ENCODE measurements around the gene COMMD6. TPM values are rescaled to one million over a fixed set of nuclear protein-coding genes. Genes with fewer than 3 reads are reported as not detected.

Gene COMMD6
- total RNA-seq, 1 experiment from 2014 or later, result 57.5 TPM

GRCh38 chr13:75489502-75490263 is 48.0 kb downstream of the COMMD6 start:
- no peak for DNase-seq (ENCODE audit: low spot score)
- in situ Hi-C loops (cut with HindIII; ENCODE audit: low sequenced_read_pairs), result no loop called here

- DNase-seq (ENCODE audit: low spot score), result no peak
- in situ Hi-C loops (cut with HindIII; ENCODE audit: low sequenced_read_pairs), result no loop called here
Observed at GRCh38 chr13:75486146-75487062, 51.2 kb downstream of the COMMD6 start.

- no peak for DNase-seq (ENCODE audit: low spot score)
- in situ Hi-C loops (cut with HindIII; ENCODE audit: low sequenced_read_pairs), result no loop called here
Observed at GRCh38 chr13:75485286-75486062, 52.2 kb downstream of the COMMD6 start.

GRCh38 chr13:75482820-75483079 is 54.9 kb downstream of the COMMD6 start:
- in situ Hi-C loops (cut with HindIII; ENCODE audit: low sequenced_read_pairs), result no loop called here
- DNase-seq (ENCODE audit: low spot score), result no peak

- DNase-seq (ENCODE audit: low spot score), result peak; percentile 86
- in situ Hi-C loops (cut with HindIII; ENCODE audit: low sequenced_read_pairs), result no loop called here
Observed at GRCh38 chr13:75482070-75482819, 55.4 kb downstream of the COMMD6 start, which contains the start of gene TBC1D4. TBC1D4 (minus strand) TSS chr13:75482169; CDS start chr13:75481767, 402 bp downstream.

GRCh38 chr13:75481176-75482069 is 56.2 kb downstream of the COMMD6 start:
- DNase-seq (ENCODE audit: low spot score), result peak; percentile 48
- in situ Hi-C loops (cut with HindIII; ENCODE audit: low sequenced_read_pairs), result no loop called here

- in situ Hi-C loops (cut with HindIII; ENCODE audit: low sequenced_read_pairs), result no loop called here
- DNase-seq (ENCODE audit: low spot score), result peak; percentile 65
Observed at GRCh38 chr13:75480671-75481175, 56.9 kb downstream of the COMMD6 start.

GRCh38 chr13:75479102-75479740 is 58.4 kb downstream of the COMMD6 start:
- no peak for DNase-seq (ENCODE audit: low spot score)
- in situ Hi-C loops (cut with HindIII; ENCODE audit: low sequenced_read_pairs), result no loop called here

- DNase-seq (ENCODE audit: low spot score), result no peak
- in situ Hi-C loops (cut with HindIII; ENCODE audit: low sequenced_read_pairs), result no loop called here
Observed at GRCh38 chr13:75478659-75479058, 59.0 kb downstream of the COMMD6 start.

Other genes with a start within 250 kb of the COMMD6 start
- 0.78 and 1.2 TPM in 2 replicates for gene TBC1D4, start 55.7 kb downstream of the COMMD6 start, total RNA-seq (2014; rRNA removed; shearing (Covaris generic))
- gene UCHL3, start 11.9 kb upstream of the COMMD6 start, total RNA-seq (2014; rRNA removed; shearing (Covaris generic)), result 65.3 and 85.5 TPM in 2 replicates
- gene LMO7, start 98.5 kb upstream of the COMMD6 start, total RNA-seq (2014; rRNA removed; shearing (Covaris generic)), result 2.1 and 7.7 TPM in 2 replicates